ENCODE data around the gene BAG3. TPM values are rescaled to one million over a fixed set of nuclear protein-coding genes. Genes with fewer than 3 reads are reported as not detected.

Gene BAG3
- total and polyA plus RNA-seq, 12 donors = 42.5 to 193 (median 145) TPM

DNA sequence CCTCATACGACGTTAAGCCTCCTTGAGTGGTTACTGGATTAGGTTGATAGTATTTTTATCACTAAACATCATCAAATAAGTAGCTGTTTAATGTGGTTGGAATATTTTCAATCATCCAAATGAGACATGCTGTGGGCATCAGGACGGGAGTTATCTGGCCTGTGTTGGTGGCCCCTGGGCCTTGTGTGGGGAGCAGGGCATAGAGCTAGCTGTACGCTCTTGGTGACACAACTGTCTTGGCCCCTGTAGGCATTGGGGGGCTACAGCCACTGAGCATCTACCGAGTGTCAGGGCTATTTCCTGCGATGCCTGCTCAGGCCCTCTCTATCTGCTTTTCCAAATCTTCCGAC is 28.3 kb downstream of the BAG3 start:
- H3K27ac ChIP-seq = peak overlapping the region in 6 of 10 donors; percentile 71 to 86 (median 81)
- ATAC-seq = no peak
- no peak for DNase-seq
- intact Hi-C loops (cut with DNase I) = no loop called here
- 80 to 84% methylated on average over 7 of the region's 7 CpGs for WGBS, 2 donors
- H3K4me1 ChIP-seq = peaks cover 0 to 48% (median 32%) of the 10 kb centered on the region in 9 donors
- no peaks in the 10 kb centered on the region for H3K9me3 ChIP-seq
- peaks cover 0 to 39% (median 20%) of the 10 kb centered on the region in 9 donors for H3K36me3 ChIP-seq
- TF ChIP-seq, protein P1, sequence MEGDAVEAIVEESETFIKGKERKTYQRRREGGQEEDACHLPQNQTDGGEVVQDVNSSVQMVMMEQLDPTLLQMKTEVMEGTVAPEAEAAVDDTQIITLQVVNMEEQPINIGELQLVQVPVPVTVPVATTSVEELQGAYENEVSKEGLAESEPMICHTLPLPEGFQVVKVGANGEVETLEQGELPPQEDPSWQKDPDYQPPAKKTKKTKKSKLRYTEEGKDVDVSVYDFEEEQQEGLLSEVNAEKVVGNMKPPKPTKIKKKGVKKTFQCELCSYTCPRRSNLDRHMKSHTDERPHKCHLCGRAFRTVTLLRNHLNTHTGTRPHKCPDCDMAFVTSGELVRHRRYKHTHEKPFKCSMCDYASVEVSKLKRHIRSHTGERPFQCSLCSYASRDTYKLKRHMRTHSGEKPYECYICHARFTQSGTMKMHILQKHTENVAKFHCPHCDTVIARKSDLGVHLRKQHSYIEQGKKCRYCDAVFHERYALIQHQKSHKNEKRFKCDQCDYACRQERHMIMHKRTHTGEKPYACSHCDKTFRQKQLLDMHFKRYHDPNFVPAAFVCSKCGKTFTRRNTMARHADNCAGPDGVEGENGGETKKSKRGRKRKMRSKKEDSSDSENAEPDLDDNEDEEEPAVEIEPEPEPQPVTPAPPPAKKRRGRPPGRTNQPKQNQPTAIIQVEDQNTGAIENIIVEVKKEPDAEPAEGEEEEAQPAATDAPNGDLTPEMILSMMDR (IDR thresholded peaks at IDR 0.05) = no peak
- no peak overlapping the region for H3K4me3 ChIP-seq
- H3K27me3 ChIP-seq = no peaks in the 10 kb centered on the region

DNA sequence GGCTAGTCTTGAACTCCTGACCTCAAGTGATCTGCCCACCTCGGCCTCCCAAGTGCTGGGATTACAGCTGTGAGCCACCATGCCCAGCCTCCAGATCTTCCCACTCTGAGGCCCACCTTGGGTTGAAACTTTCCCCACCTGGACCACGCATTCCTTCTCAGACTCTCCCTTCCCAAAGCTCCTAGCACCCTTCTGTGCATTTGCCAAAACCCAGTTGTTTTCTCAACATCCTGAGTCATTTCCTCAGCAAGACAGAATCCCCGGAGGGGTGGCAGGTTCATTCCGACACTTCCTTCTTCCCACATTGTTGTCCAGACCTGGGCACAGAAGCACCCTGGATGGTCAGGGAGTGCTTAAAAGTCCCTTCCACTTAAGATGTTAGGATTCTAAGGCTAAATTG is 28.9 kb downstream of the BAG3 start:
- peak in 4 of 8 donors; percentile 3 to 33 (median 10) for ATAC-seq
- Histone ChIP-seq H3K4me1 (peaks cover 0 to 48% (median 32%) of the 10 kb centered on the region in 9 donors), H3K36me3 (peaks cover 0 to 33% (median 20%) of the 10 kb centered on the region in 9 donors), H3K27me3 (no peaks in the 10 kb centered on the region), H3K9me3 (no peaks in the 10 kb centered on the region), H3K4me3 (no peak overlapping the region), H3K27ac (peak overlapping the region; percentile 1 to 86 (median 74))
- intact Hi-C loops (cut with DNase I) = loop anchor here in 2 of 10 donors (10.0 kb wide), 2 partner anchors 175 to 185 kb away; no protein-coding TSS in a partner anchor
- no peak for DNase-seq
- 49 to 51% methylated on average over 4 of the region's 4 CpGs for WGBS, 2 donors
- TF ChIP-seq, protein P1 (IDR thresholded peaks at IDR 0.05) = no peak

DNA sequence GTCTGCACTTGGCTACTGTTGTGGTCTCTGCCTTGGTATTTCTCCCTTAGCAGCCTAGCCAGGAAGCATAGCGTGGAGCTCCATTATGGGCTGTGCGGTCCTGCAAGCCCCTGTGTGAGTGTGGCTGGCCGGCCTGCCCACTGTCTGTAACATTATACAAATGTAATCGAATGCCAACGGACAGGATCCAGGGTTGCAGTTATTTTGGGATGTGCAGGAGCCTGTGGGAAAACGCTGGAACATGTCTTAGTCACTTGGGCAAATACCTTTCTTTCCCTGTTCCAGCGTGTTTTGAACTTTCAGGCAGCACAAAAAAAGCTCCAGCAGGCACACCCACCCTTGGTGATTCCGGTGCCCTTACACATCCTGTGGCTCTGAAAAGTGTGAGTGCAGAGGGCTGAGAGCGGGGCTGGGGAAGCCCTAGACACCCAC is 29.5 kb downstream of the BAG3 start:
- Histone ChIP-seq H3K36me3 (peaks cover 0 to 28% (median 20%) of the 10 kb centered on the region in 9 donors), H3K27me3 (no peaks in the 10 kb centered on the region), H3K9me3 (no peaks in the 10 kb centered on the region), H3K4me1 (peaks cover 0 to 48% (median 32%) of the 10 kb centered on the region in 9 donors), H3K27ac (peak overlapping the region; percentile 1 to 86 (median 74)), H3K4me3 (no peak overlapping the region)
- no peak for DNase-seq
- TF ChIP-seq, protein P1 (IDR thresholded peaks at IDR 0.05) = no peak
- intact Hi-C loops (cut with DNase I) = loop anchor here in 2 of 10 donors (10.0 kb wide), 2 partner anchors 174 to 184 kb away; no protein-coding TSS in a partner anchor
- peak in 7 of 8 donors; percentile 39 to 76 (median 59) for ATAC-seq
- whole genome bisulfite sequencing, 2 donors = 30 to 39% methylated on average over 9 of the region's 9 CpGs

DNA sequence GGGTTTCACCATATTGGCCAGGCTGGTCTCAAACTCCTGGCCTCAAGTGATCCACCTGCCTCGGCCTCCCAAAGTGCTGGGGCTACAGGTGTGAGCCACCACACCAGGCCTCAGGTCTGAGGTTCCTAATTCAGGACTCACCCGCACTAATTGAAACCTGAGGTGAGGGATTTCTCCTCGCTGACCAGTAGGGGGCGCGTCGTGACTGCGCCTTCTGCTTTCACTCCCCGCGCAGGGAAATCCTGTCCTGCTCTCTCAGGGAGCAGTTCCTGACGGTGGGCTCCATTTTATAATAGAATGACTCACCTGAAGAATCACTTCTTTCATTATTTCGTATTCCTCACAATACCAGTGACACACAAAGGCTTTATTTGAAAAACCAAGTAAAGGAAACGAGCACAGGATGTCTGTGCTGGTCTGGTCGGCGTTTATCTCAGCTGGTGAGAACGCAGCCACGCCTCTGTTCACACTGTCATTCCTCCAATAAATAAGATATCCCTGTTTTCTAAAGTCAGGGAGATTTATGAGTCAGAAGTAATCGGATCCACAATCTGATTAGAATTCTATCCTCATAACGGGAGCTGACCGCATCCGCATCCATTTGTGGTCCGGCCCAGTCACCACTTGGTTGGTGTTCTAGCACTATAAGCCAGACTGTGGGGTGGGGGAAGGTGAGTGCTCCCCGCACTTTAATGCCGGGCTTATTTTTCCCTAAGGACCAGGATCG is 35.4 kb downstream of the BAG3 start:
- H3K36me3 ChIP-seq = no peaks in the 10 kb centered on the region
- WGBS, 2 donors = 19 to 20% methylated on average over 24 of the region's 24 CpGs
- H3K27me3 ChIP-seq = no peaks in the 10 kb centered on the region
- intact Hi-C loops (cut with DNase I) = loop anchor here in 9 of 10 donors (1.0 to 10.0 kb wide), 9 partner anchors 38 to 231 kb away; partner anchors contain the start of gene INPP5F (in 5 of the 9)
- ATAC-seq (peak; percentile 83 to 93 (median 89)), DNase-seq (peak; percentile 78 to 85)
- no peaks in the 10 kb centered on the region for H3K9me3 ChIP-seq
- peaks cover 0 to 26% (median 9%) of the 10 kb centered on the region in 9 donors for H3K4me1 ChIP-seq
- TF ChIP-seq, protein P1 (IDR thresholded peaks at IDR 0.05) = peak; percentile 91 to 97 (median 95)
- H3K27ac ChIP-seq = peak overlapping the region in 8 of 10 donors; percentile 3 to 72 (median 49)
- H3K4me3 ChIP-seq = peak overlapping the region in 7 of 10 donors; percentile 10 to 51 (median 42)

All from heart right ventricle (tissue), 16 donors.